ENCODE data around the gene BMPR1A.

- no peak for TF ChIP-seq EP300 (IDR thresholded peaks at IDR 0.05; ENCODE audit: low read depth)
- TF ChIP-seq CTCF (IDR thresholded peaks at IDR 0.05): no peak
- no peak for TF ChIP-seq POLR2A (IDR thresholded peaks at IDR 0.05)
Measured at GRCh38 chr10:86840498-86840897, 84.1 kb downstream of the BMPR1A start.
